Chondrocyte (in vitro differentiated cells): Measurements from ENCODE around the gene OSTN. TPM values are rescaled to one million over a fixed set of nuclear protein-coding genes. Genes with fewer than 3 reads are reported as not detected.

ENCODE experiments used
- DNase-seq: peaks from one replicate; pipeline ENCODE4 v3.0.0; 2021; ENCODE audit warnings: mixed read lengths, low spot score
- H3K27ac Mint-ChIP-seq: one replicate; pipeline ENCODE4 v1.8.0; 2021; ENCODE audit warnings: mild to moderate bottlenecking, moderate library complexity, mixed read lengths; ENCODE audit not compliant: unreplicated experiment
- H3K27me3 Mint-ChIP-seq: 2 replicates; pipeline ENCODE4 v1.8.0; 2021; ENCODE audit warnings: low read depth, mixed read lengths
- H3K36me3 Mint-ChIP-seq: 2 replicates; pipeline ENCODE4 v1.8.0; 2021; ENCODE audit warnings: low read depth, mixed read lengths
- H3K4me1 Mint-ChIP-seq: 2 replicates; pipeline ENCODE4 v1.8.0; 2021; ENCODE audit warnings: low read depth, mild to moderate bottlenecking, mixed read lengths
- H3K4me3 Mint-ChIP-seq: one replicate; pipeline ENCODE4 v1.8.0; 2021; ENCODE audit warnings: mild to moderate bottlenecking, moderate library complexity, mixed read lengths; ENCODE audit not compliant: unreplicated experiment
- H3K9me3 Mint-ChIP-seq: 2 replicates; pipeline ENCODE4 v1.8.0; 2021; ENCODE audit warnings: low read depth, mixed read lengths
- CTCF ChIP-seq: fragments of 200-600 bp; sonication (generic); IDR thresholded peaks from 2 replicates; pipeline ENCODE4 v1.5.0; 2021; ENCODE audit warnings: antibody characterized with exemption, mild to moderate bottlenecking, moderate library complexity
- total RNA-seq: library from RNA; stranded (reverse); gene quantifications from 3 replicates; pipeline ENCODE4 v1.2.1, GENCODE V29; 2021

OSTN gene
- total RNA-seq, 1 donor from 2014 or later = not detected

GRCh38 chr3:191294291-191294690, 95.2 kb downstream of the OSTN start:
- H3K9me3 Mint-ChIP-seq = no peaks in the 10 kb centered on the region
- no peaks in the 10 kb centered on the region for H3K27me3 Mint-ChIP-seq
- no peaks in the 10 kb centered on the region for H3K36me3 Mint-ChIP-seq
- TF ChIP-seq CTCF = no peak
- H3K4me3 Mint-ChIP-seq = no peak overlapping the region
- peaks cover 6% of the 10 kb centered on the region for H3K4me1 Mint-ChIP-seq
- DNase-seq = no peak
- H3K27ac Mint-ChIP-seq = no peak overlapping the region

GRCh38 chr3:191296041-191296541, 97.0 kb downstream of the OSTN start:
- Mint-ChIP-seq H3K27me3 (no peaks in the 10 kb centered on the region), H3K9me3 (no peaks in the 10 kb centered on the region), H3K27ac (no peak overlapping the region), H3K4me1 (no peaks in the 10 kb centered on the region), H3K36me3 (no peaks in the 10 kb centered on the region), H3K4me3 (no peak overlapping the region)
- no peak for DNase-seq
- no peak for TF ChIP-seq CTCF

GRCh38 chr3:191298846-191299245, 99.8 kb downstream of the OSTN start:
- H3K27ac Mint-ChIP-seq = no peak overlapping the region
- no peak for DNase-seq
- TF ChIP-seq CTCF = no peak
- no peaks in the 10 kb centered on the region for H3K27me3 Mint-ChIP-seq
- no peak overlapping the region for H3K4me3 Mint-ChIP-seq
- no peaks in the 10 kb centered on the region for H3K4me1 Mint-ChIP-seq
- no peaks in the 10 kb centered on the region for H3K36me3 Mint-ChIP-seq
- H3K9me3 Mint-ChIP-seq = no peaks in the 10 kb centered on the region

GRCh38 chr3:191300422-191300821, 101.4 kb downstream of the OSTN start:
- no peaks in the 10 kb centered on the region for H3K27me3 Mint-ChIP-seq
- no peak for TF ChIP-seq CTCF
- no peak overlapping the region for H3K27ac Mint-ChIP-seq
- no peaks in the 10 kb centered on the region for H3K4me1 Mint-ChIP-seq
- H3K9me3 Mint-ChIP-seq = no peaks in the 10 kb centered on the region
- no peak overlapping the region for H3K4me3 Mint-ChIP-seq
- DNase-seq = no peak
- H3K36me3 Mint-ChIP-seq = no peaks in the 10 kb centered on the region

- no peak for TF ChIP-seq CTCF
- H3K4me3 Mint-ChIP-seq = no peak overlapping the region
- no peak for DNase-seq
- H3K27ac Mint-ChIP-seq = no peak overlapping the region
- H3K27me3 Mint-ChIP-seq = no peaks in the 10 kb centered on the region
- H3K9me3 Mint-ChIP-seq = no peaks in the 10 kb centered on the region
- H3K36me3 Mint-ChIP-seq = no peaks in the 10 kb centered on the region
- H3K4me1 Mint-ChIP-seq = no peaks in the 10 kb centered on the region
Observed at GRCh38 chr3:191301017-191301416, 102.0 kb downstream of the OSTN start.
